HepG2 (cell line): Measurements from ENCODE around the gene MTF2. TPM values are rescaled to one million over a fixed set of nuclear protein-coding genes. Genes with fewer than 3 reads are reported as not detected.
A peak's percentile ranks its signal among the peaks of the same experiment; 100 is the strongest.

Experiments
- CBX1 ChIP-seq: IDR thresholded peaks from one replicate; pipeline ENCODE4 v1.6.1; 2016; ENCODE audit warnings: antibody characterized with exemption, low read depth
- CREM ChIP-seq, 2 experiments: sonication (generic) in 1 of 2; formaldehyde crosslinking in 1 of 2; IDR thresholded peaks; 2 replicates each; pipeline versions ENCODE4 v1.4.0 to v1.6.1; 2016 to 2020; ENCODE audit warnings: antibody characterized with exemption in 1 of 2, mild to moderate bottlenecking in 1 of 2, missing genetic modification reagents in 1 of 2
- FOXK2 ChIP-seq: fragments of 450-650 bp; IDR thresholded peaks from 2 replicates; pipeline ENCODE4 v1.6.1; 2016
- FOXP1 ChIP-seq, 2 experiments: fragments of 450-650 bp in 1 of 2; IDR thresholded peaks; 2 replicates each; pipeline ENCODE4 v1.6.1; 2017 to 2018; ENCODE audit warnings: antibody characterized with exemption in 1 of 2
- GATAD2A ChIP-seq: IDR thresholded peaks from 2 replicates; pipeline ENCODE4 v1.6.1; 2016
- HHEX ChIP-seq: IDR thresholded peaks from 2 replicates; pipeline ENCODE4 v1.6.1; 2016; ENCODE audit warnings: control low read depth
- HNF1A ChIP-seq, 2 experiments: sonication (generic) in 1 of 2; formaldehyde crosslinking in 1 of 2; IDR thresholded peaks; 2 replicates each; pipeline versions ENCODE4 v1.4.0 to v1.6.1; 2016 to 2020; ENCODE audit warnings: borderline replicate concordance in 1 of 2, low read depth in 1 of 2, mild to moderate bottlenecking in 1 of 2, missing genetic modification reagents in 1 of 2
- HNF4A ChIP-seq: sonication (generic); formaldehyde crosslinking; IDR thresholded peaks from 2 replicates; pipeline ENCODE4 v1.4.0; 2020; ENCODE audit warnings: missing genetic modification reagents
- HOMEZ ChIP-seq: IDR thresholded peaks from 2 replicates; pipeline ENCODE4 v1.6.1; 2016; ENCODE audit warnings: low read depth
- HOXA5 ChIP-seq: sonication (generic); formaldehyde crosslinking; IDR thresholded peaks from 2 replicates; pipeline ENCODE4 v1.4.0; 2020; ENCODE audit warnings: missing genetic modification reagents
- IKZF1 ChIP-seq: fragments of 450-650 bp; IDR thresholded peaks from 2 replicates; pipeline ENCODE4 v1.7.1; 2016
- ISL2 ChIP-seq: sonication (generic); formaldehyde crosslinking; IDR thresholded peaks from 2 replicates; pipeline ENCODE4 v1.5.0; 2020; ENCODE audit warnings: missing genetic modification reagents
- MED1 ChIP-seq: sonication (generic); formaldehyde crosslinking; IDR thresholded peaks from 2 replicates; pipeline ENCODE4 v1.4.0; 2020; ENCODE audit warnings: missing genetic modification reagents
- NCOA2 ChIP-seq: sonication (generic); formaldehyde crosslinking; IDR thresholded peaks from 2 replicates; pipeline ENCODE4 v1.8.0; 2022; ENCODE audit warnings: inconsistent platforms
- NFIC ChIP-seq: IDR thresholded peaks from 2 replicates; pipeline ENCODE4 v1.6.1; 2012; ENCODE audit warnings: mild to moderate bottlenecking, low read length, inconsistent platforms
- RARA ChIP-seq: IDR thresholded peaks from 2 replicates; pipeline ENCODE4 v1.6.1; 2016; ENCODE audit warnings: missing genetic modification reagents, missing compliant biosample characterization
- SMARCE1 ChIP-seq: fragments of 450-650 bp; IDR thresholded peaks from 2 replicates; pipeline ENCODE4 v1.6.1; 2017; ENCODE audit warnings: borderline replicate concordance
- SRSF1 ChIP-seq: fragments of 200-400 bp; formaldehyde crosslinking; optimal IDR thresholded peaks from 2 replicates; pipeline ENCODE3; 2017; ENCODE audit warnings: mild to moderate bottlenecking, low read depth, low read length, moderate library complexity
- TBL1XR1 ChIP-seq: fragments of 150-350 bp; IDR thresholded peaks from 2 replicates; pipeline ENCODE4 v1.6.1; 2014; ENCODE audit warnings: borderline replicate concordance, low read length; ENCODE audit not compliant: partially characterized antibody
- TCF7 ChIP-seq: sonication (generic); IDR thresholded peaks from 2 replicates; pipeline ENCODE4 v1.6.1; 2016; ENCODE audit warnings: antibody characterized with exemption, low read depth
- ZNF121 ChIP-seq: sonication (generic); formaldehyde crosslinking; IDR thresholded peaks from 2 replicates; pipeline ENCODE4 v1.5.0; 2020; ENCODE audit warnings: mild to moderate bottlenecking, missing genetic modification reagents
- ZNF24 ChIP-seq: fragments of 450-650 bp; IDR thresholded peaks from 2 replicates; pipeline ENCODE4 v1.6.1; 2017; ENCODE audit warnings: antibody characterized with exemption, mild to moderate bottlenecking
- ZNF333 ChIP-seq: sonication (generic); formaldehyde crosslinking; IDR thresholded peaks from 2 replicates; pipeline ENCODE4 v1.4.0; 2020; ENCODE audit warnings: mild to moderate bottlenecking, missing genetic modification reagents, borderline replicate concordance
- ZNF362 ChIP-seq: sonication (generic); formaldehyde crosslinking; IDR thresholded peaks from 2 replicates; pipeline ENCODE4 v1.4.0; 2020; ENCODE audit warnings: missing genetic modification reagents, mild to moderate bottlenecking, borderline replicate concordance
- ZNF580 ChIP-seq: IDR thresholded peaks from 2 replicates; pipeline ENCODE4 v1.6.1; 2016; ENCODE audit warnings: low read depth, borderline replicate concordance
- ZNF605 ChIP-seq: sonication (generic); formaldehyde crosslinking; IDR thresholded peaks from 2 replicates; pipeline ENCODE4 v1.8.0; 2022; ENCODE audit warnings: mild to moderate bottlenecking, missing genetic modification reagents
- polyA plus RNA-seq, 8 experiments: library from polyadenylated mRNA; depleted of rRNA in 3 of 8; stranded (reverse) in 7 of 8; unstranded in 1 of 8; fragments of >200 nt; fragmentation: Illumina TruSeq in 4 of 8; extraction: Trizol in 4 of 8; gene quantifications; 2 replicates each; pipeline versions ENCODE4 v1.2.1 to v1.2.3, GENCODE V29; 2011 to 2016; ENCODE audit warnings: low read depth in 4 of 8, missing spikeins in 1 of 8, mixed read lengths in 1 of 8; ENCODE audit not compliant: insufficient read depth in 1 of 8
- total RNA-seq, 5 experiments: library from RNA; depleted of rRNA; stranded (reverse); fragments of >200 nt; fragmentation: Illumina TruSeq; extraction: Trizol; gene quantifications; 2 replicates each; pipeline ENCODE4 v1.2.3, GENCODE V29; 2016; ENCODE audit warnings: low read depth in 1 of 5

MTF2 gene
- total and polyA plus RNA-seq, 2 of the 13 experiments (the other 11 are each of a cell fraction or from before 2014, with no cell fraction given) = 48.7 to 53.9 TPM

- TF ChIP-seq CBX1 (no peak), ISL2 (peak; percentile 79), ZNF362 (CRISPR knock-in tag) (peak; percentile 42; the same call in 1 of the 2 replicates), TBL1XR1 (peak; percentile 69), MED1 (CRISPR knock-in tag) (0 out of 2 replicates have a peak, but pooled peaks have one; percentile 27), SMARCE1 (0 out of 2 replicates have a peak, but pooled peaks have one; percentile 11), HNF1A (IDR thresholded peaks at IDR 0.05; ENCODE audit: low read depth) (0 out of 2 replicates have a peak, but pooled peaks have one; percentile 37), HNF1A (CRISPR knock-in tag; IDR thresholded peaks at IDR 0.05; ENCODE audit: borderline replicate concordance) (no peak), ZNF24 (peak; percentile 97), GATAD2A (peak; percentile 97), IKZF1 (no peak), ZNF605 (CRISPR knock-in tag) (no peak), TCF7 (peak; percentile 57; the same call in 1 of the 2 replicates), NFIC (peak; percentile 86), ZNF333 (no peak), HOXA5 (CRISPR knock-in tag) (0 out of 2 replicates have a peak, but pooled peaks have one; percentile 65), ZNF121 (CRISPR knock-in tag) (no peak), RARA (CRISPR knock-in tag) (peak; percentile 72), FOXK2 (peak; percentile 45; the same call in 1 of the 2 replicates), CREM (IDR thresholded peaks at IDR 0.05) (peak; percentile 45; the same call in 1 of the 2 replicates), CREM (CRISPR knock-in tag; IDR thresholded peaks at IDR 0.05) (no peak), NCOA2 (CRISPR knock-in tag) (peak; percentile 81), FOXP1 (IDR thresholded peaks at IDR 0.05) (no peak), FOXP1 (CRISPR knock-in tag; IDR thresholded peaks at IDR 0.05) (peak; percentile 89), ZNF580 (CRISPR knock-in tag) (no peak), SRSF1 (no peak), HOMEZ (CRISPR knock-in tag) (peak; percentile 24; the same call in 1 of the 2 replicates), HHEX (CRISPR knock-in tag) (peak; percentile 90), HNF4A (CRISPR knock-in tag) (peak; percentile 70)
Observed at GRCh38 chr1:93129507-93130099, 50.5 kb downstream of the MTF2 start (continued).
